Caco-2 (cell line): ENCODE results near the gene TTLL5. TPM values are rescaled to one million over a fixed set of nuclear protein-coding genes. Genes with fewer than 3 reads are reported as not detected.

Experiments
- BruUV-seq: library from RNA; stranded (reverse); fragments of 400-500 nt; replicated peaks from 2 replicates; lab custom pipeline; 2021; lab: Mats Ljungman, UMichigan
- CTCF ChIA-PET: fragments of 300-600 bp; sonication (Branson Sonifier 250); formaldehyde crosslinking; loops from one replicate; lab custom pipeline; 2022; ENCODE audit warnings: antibody characterized with exemption; lab: Charles Lee
- POLR2A ChIA-PET: fragments of 300-600 bp; sonication (Branson Sonifier 250); formaldehyde crosslinking; loops from one replicate; lab custom pipeline; 2022; ENCODE audit warnings: antibody characterized with exemption; lab: Charles Lee
- DNase-seq, 2 experiments: peaks; one replicate each; pipeline versions ENCODE4 v3.0.0 to v3.0.0-alpha.2; 2020 to 2022
- H3K27me3 ChIP-seq: replicated peaks from 2 replicates; pipeline ENCODE4 v1.6.0; 2011; ENCODE audit warnings: low read length; ENCODE audit not compliant: control insufficient read depth, insufficient read depth
- H3K36me3 ChIP-seq: 2 replicates; pipeline ENCODE4 v1.5.1; 2011; ENCODE audit warnings: low read length; ENCODE audit not compliant: control insufficient read depth, insufficient read depth
- H3K4me1 ChIP-seq: fragments of 250-450 bp; sonication (Bioruptor Pico); 2 replicates; pipeline ENCODE4 v1.5.1; 2020; ENCODE audit warnings: mild to moderate bottlenecking
- H3K4me3 ChIP-seq: 2 replicates; pipeline ENCODE4 v1.5.1; 2011; ENCODE audit warnings: low read depth, mild to moderate bottlenecking, control low read depth, low read length
- H3K9me3 ChIP-seq: fragments of 250-450 bp; sonication (Bioruptor Pico); 2 replicates; pipeline ENCODE4 v1.5.1; 2020; ENCODE audit warnings: mild to moderate bottlenecking, moderate library complexity
- H3K27ac Mint-ChIP-seq: one replicate; pipeline ENCODE4 v1.8.0; 2022; ENCODE audit warnings: mixed read lengths; ENCODE audit not compliant: unreplicated experiment
- H3K27me3 Mint-ChIP-seq: one replicate; pipeline ENCODE4 v1.8.0; 2022; ENCODE audit warnings: mixed read lengths; ENCODE audit not compliant: insufficient read depth, unreplicated experiment
- H3K36me3 Mint-ChIP-seq: one replicate; pipeline ENCODE4 v1.8.0; 2022; ENCODE audit warnings: mild to moderate bottlenecking, mixed read lengths; ENCODE audit not compliant: insufficient read depth, unreplicated experiment
- H3K4me1 Mint-ChIP-seq: one replicate; pipeline ENCODE4 v1.8.0; 2022; ENCODE audit warnings: low read depth, mixed read lengths; ENCODE audit not compliant: unreplicated experiment
- H3K4me3 Mint-ChIP-seq: one replicate; pipeline ENCODE4 v1.8.0; 2022; ENCODE audit warnings: mild to moderate bottlenecking, moderate library complexity, mixed read lengths; ENCODE audit not compliant: unreplicated experiment
- H3K9me3 Mint-ChIP-seq: one replicate; pipeline ENCODE4 v1.8.0; 2022; ENCODE audit warnings: mixed read lengths; ENCODE audit not compliant: unreplicated experiment
- intact Hi-C: fragments of 100-400 bp; cut with micrococcal nuclease; formaldehyde crosslinking; loops from one replicate; pipeline ENCODE4 v1.10.0; 2022; ENCODE audit not compliant: unreplicated experiment
- total RNA-seq: library from RNA; stranded (reverse); gene quantifications from 2 replicates; pipeline ENCODE4 v1.2.3, GENCODE V29; 2022
- TF ChIP-seq, protein P1 (sequence below), 2 experiments: fragments of 200-600 bp in 1 of 2; IDR thresholded peaks; 1 replicate in 1 of 2; 2 replicates in 1 of 2; pipeline versions ENCODE4 v1.5.1 to v1.8.0; 2011 to 2022; ENCODE audit warnings: antibody characterized with exemption in 1 of 2, control low read depth in 1 of 2, inconsistent platforms in 1 of 2, low read depth in 1 of 2, low read length in 1 of 2, mild to moderate bottlenecking in 1 of 2, moderate library complexity in 1 of 2; ENCODE audit not compliant: insufficient read depth in 1 of 2, severe bottlenecking in 1 of 2, unreplicated experiment in 1 of 2

TTLL5 gene
- total RNA-seq, 1 experiment from 2014 or later, result 38.2 TPM

DNA sequence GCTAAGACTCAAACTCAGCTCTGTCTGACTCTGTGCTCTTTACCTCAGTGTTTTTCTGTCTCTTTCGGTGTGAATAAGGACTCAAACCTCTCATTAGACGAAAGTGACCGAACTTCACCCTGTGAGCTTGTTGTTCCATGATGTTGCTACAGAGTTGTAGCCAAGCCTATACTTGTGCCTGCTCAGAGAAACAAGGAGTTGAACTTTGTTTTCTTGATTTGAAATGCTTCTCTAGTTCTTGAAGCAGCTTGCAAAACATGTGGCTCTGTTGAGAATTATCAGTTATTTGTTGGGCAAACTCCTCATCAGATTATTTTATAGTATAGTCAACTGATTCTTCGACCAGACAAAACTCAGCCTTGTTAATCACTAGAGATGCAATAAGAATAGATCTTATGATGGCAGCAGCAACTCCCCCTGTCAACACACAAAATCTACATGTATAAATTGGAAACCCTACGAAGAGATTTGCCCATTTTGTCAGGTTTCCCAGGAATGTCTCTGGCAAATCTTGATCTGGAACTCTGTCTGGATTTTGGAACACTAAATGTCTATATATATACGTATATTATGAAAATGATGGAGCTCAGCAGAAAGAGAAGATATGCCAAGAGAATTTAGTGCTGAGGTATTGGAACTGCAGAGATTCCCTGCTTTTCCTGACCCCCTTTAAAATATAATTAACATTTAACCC lies 146.8 kb downstream of the TTLL5 start:
- Mint-ChIP-seq H3K27me3 (no peaks in the 10 kb centered on the region), H3K36me3 (peaks cover 4% of the 10 kb centered on the region), H3K27ac (no peak overlapping the region), H3K9me3 (no peaks in the 10 kb centered on the region), H3K4me1 (peaks cover 22% of the 10 kb centered on the region), H3K4me3 (no peak overlapping the region)
- TF ChIP-seq, protein P1, sequence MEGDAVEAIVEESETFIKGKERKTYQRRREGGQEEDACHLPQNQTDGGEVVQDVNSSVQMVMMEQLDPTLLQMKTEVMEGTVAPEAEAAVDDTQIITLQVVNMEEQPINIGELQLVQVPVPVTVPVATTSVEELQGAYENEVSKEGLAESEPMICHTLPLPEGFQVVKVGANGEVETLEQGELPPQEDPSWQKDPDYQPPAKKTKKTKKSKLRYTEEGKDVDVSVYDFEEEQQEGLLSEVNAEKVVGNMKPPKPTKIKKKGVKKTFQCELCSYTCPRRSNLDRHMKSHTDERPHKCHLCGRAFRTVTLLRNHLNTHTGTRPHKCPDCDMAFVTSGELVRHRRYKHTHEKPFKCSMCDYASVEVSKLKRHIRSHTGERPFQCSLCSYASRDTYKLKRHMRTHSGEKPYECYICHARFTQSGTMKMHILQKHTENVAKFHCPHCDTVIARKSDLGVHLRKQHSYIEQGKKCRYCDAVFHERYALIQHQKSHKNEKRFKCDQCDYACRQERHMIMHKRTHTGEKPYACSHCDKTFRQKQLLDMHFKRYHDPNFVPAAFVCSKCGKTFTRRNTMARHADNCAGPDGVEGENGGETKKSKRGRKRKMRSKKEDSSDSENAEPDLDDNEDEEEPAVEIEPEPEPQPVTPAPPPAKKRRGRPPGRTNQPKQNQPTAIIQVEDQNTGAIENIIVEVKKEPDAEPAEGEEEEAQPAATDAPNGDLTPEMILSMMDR (IDR thresholded peaks at IDR 0.05; ENCODE audit: insufficient read depth in 1 of 2, low read depth in 1 of 2, low read length in 1 of 2, severe bottlenecking in 1 of 2, unreplicated experiment in 1 of 2), result no peak
- Histone ChIP-seq H3K9me3 (no peaks in the 10 kb centered on the region), H3K36me3 (no peaks in the 10 kb centered on the region; the same call in 1 of the 2 replicates), H3K27me3 (no peaks in the 10 kb centered on the region), H3K4me3 (no peak overlapping the region), H3K4me1 (peaks cover 20% of the 10 kb centered on the region)
- DNase-seq, result no peak
- intact Hi-C loops, result no loop called here
- ChIA-PET CTCF (no interaction called here), POLR2A (no interaction called here)
- BruUV-seq, result no TSS peak

- Histone ChIP-seq H3K9me3 (no peaks in the 10 kb centered on the region), H3K36me3 (no peaks in the 10 kb centered on the region; the same call in 1 of the 2 replicates), H3K27me3 (no peaks in the 10 kb centered on the region), H3K4me3 (no peak overlapping the region), H3K4me1 (peaks cover 20% of the 10 kb centered on the region)
- H3K4me1 Mint-ChIP-seq, result peaks cover 23% of the 10 kb centered on the region
- H3K4me3 Mint-ChIP-seq, result peak overlapping the region; percentile 54
- no TSS peak for BruUV-seq
- DNase-seq, result no peak
- ChIA-PET CTCF (interaction anchor here (1.3 to 2.1 kb wide), 5 partner anchors 11 to 172 kb away, joined by 3 to 9 read pairs (median 5); no protein-coding TSS in a partner anchor), POLR2A (interaction anchor here (0.5 to 2.2 kb wide), 4 partner anchors 15 to 103 kb away, joined by 4 to 10 read pairs (median 9); no protein-coding TSS in a partner anchor)
- H3K9me3 Mint-ChIP-seq, result no peaks in the 10 kb centered on the region
- intact Hi-C loops, result loop anchor here (1.0 kb wide), 1 partner anchor 20 kb away; no protein-coding TSS in a partner anchor
- no peaks in the 10 kb centered on the region for H3K27me3 Mint-ChIP-seq
- TF ChIP-seq, protein P1 (IDR thresholded peaks at IDR 0.05; ENCODE audit: insufficient read depth in 1 of 2, low read depth in 1 of 2, low read length in 1 of 2, severe bottlenecking in 1 of 2, unreplicated experiment in 1 of 2), result no peak
- H3K36me3 Mint-ChIP-seq, result peaks cover 6% of the 10 kb centered on the region
- H3K27ac Mint-ChIP-seq, result peak overlapping the region; percentile 85
Measured at GRCh38 chr14:75811136-75811829, 150.2 kb downstream of the TTLL5 start.

DNA sequence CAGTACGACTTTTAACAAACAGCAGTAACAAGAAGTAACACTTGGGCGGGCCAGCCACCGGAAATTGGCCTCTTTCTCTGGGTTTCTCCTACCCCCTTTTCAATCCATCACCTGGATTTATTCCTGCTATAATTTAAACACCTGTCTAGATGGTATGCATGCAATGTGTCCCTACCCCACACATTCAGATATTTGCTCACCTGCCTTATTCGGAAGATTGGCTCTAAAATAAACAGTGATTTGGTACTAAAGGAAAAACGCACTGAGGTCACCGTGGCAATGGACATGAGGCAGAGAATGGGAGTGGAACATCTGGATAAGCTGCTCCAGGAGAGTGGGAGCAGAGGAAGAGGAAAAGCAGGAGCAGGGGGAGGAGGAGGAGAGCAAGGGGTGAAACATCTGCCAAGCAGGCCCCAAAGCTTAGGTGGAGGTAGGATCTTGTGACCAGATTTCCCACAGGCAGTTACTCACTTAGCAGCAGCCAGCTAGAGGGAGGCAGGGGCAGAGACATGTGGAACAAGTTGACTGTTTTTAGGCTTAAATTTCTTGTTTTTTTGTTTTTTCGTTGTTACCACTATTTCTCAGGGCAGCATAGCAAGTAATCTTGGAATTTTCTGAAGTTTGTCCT lies 150.9 kb downstream of the TTLL5 start:
- peak; percentile 68 to 69 for DNase-seq
- POLR2A ChIA-PET, result interaction anchor here (0.5 to 2.2 kb wide), 4 partner anchors 14 to 60 kb away, joined by 4 to 10 read pairs (median 6); no protein-coding TSS in a partner anchor
- TF ChIP-seq, protein P1 (IDR thresholded peaks at IDR 0.05; ENCODE audit: insufficient read depth in 1 of 2, low read depth in 1 of 2, low read length in 1 of 2, severe bottlenecking in 1 of 2, unreplicated experiment in 1 of 2), result no peak
- Mint-ChIP-seq H3K36me3 (peaks cover 7% of the 10 kb centered on the region), H3K9me3 (no peaks in the 10 kb centered on the region), H3K4me3 (peak overlapping the region; percentile 54), H3K27ac (peak overlapping the region; percentile 85), H3K4me1 (peaks cover 23% of the 10 kb centered on the region), H3K27me3 (no peaks in the 10 kb centered on the region)
- intact Hi-C loops, result loop anchor here (1.0 kb wide), 4 partner anchors 10 to 59 kb away; no protein-coding TSS in a partner anchor
- H3K4me3 ChIP-seq, result no peak overlapping the region
- H3K36me3 ChIP-seq, result no peaks in the 10 kb centered on the region; the same call in 1 of the 2 replicates
- BruUV-seq, result no TSS peak
- H3K9me3 ChIP-seq, result no peaks in the 10 kb centered on the region
- H3K27me3 ChIP-seq, result no peaks in the 10 kb centered on the region
- CTCF ChIA-PET, result interaction anchor here (1.3 to 2.1 kb wide), 5 partner anchors 10 to 171 kb away, joined by 3 to 9 read pairs (median 5); no protein-coding TSS in a partner anchor
- H3K4me1 ChIP-seq, result peaks cover 20% of the 10 kb centered on the region
